GM19240 (cell line): ENCODE measurements around the gene SNPH.
"Not testable (repeated sequence)": the region's sequence is repeated elsewhere in the genome, so short reads cannot be mapped to it uniquely, and the experiment has no call there.

Source experiments
- DNase-seq: peaks from one replicate; pipeline ENCODE4 v3.0.0; 2011; ENCODE audit warnings: low spot score; ENCODE audit not compliant: insufficient read length

SNPH gene

GRCh38 chr20:1266167-1266973 lies at the start of gene SNPH:
Gene SNPH (plus strand): TSS chr20:1266294. CDS start chr20:1296240, 29,946 bp downstream.
- DNase-seq: peak; percentile 29

GRCh38 chr20:1216527-1217427 lies 49.3 kb upstream of the SNPH start:
- not testable (repeated sequence) for DNase-seq

- not testable (repeated sequence) for DNase-seq
Observed at GRCh38 chr20:1222750-1223149, 43.3 kb upstream of the SNPH start.

- DNase-seq: no peak
Observed at GRCh38 chr20:1224205-1224890, 41.7 kb upstream of the SNPH start.

- DNase-seq: no peak
Observed at GRCh38 chr20:1225263-1225782, 40.8 kb upstream of the SNPH start.

- peak; percentile 28 for DNase-seq
Observed at GRCh38 chr20:1225783-1226654, 40.1 kb upstream of the SNPH start, which contains the start of gene RAD21L1. Gene RAD21L1 (plus strand): TSS chr20:1226044. CDS start chr20:1228454, 2,410 bp downstream.

- DNase-seq: no peak
Observed at GRCh38 chr20:1229541-1229940, 36.6 kb upstream of the SNPH start.

GRCh38 chr20:1232286-1233111 lies 33.6 kb upstream of the SNPH start:
- no peak for DNase-seq

- no peak for DNase-seq
Observed at GRCh38 chr20:1240549-1240948, 25.5 kb upstream of the SNPH start.

GRCh38 chr20:1241456-1241855 lies 24.6 kb upstream of the SNPH start:
- DNase-seq: no peak

GRCh38 chr20:1242099-1242498 lies 24.0 kb upstream of the SNPH start:
- DNase-seq: no peak

- no peak for DNase-seq
Observed at GRCh38 chr20:1242530-1242929, 23.6 kb upstream of the SNPH start.

- no peak for DNase-seq
Observed at GRCh38 chr20:1245578-1245977, 20.5 kb upstream of the SNPH start.

GRCh38 chr20:1247689-1248088 lies 18.4 kb upstream of the SNPH start:
- no peak for DNase-seq

GRCh38 chr20:1250282-1250681 lies 15.8 kb upstream of the SNPH start:
- not testable (repeated sequence) for DNase-seq

- DNase-seq: no peak
Observed at GRCh38 chr20:1252416-1252815, 13.7 kb upstream of the SNPH start.

- no peak for DNase-seq
Observed at GRCh38 chr20:1254254-1254653, 11.8 kb upstream of the SNPH start.

GRCh38 chr20:1255675-1256074 lies 10.4 kb upstream of the SNPH start:
- no peak for DNase-seq

- DNase-seq: no peak
Observed at GRCh38 chr20:1263853-1264252, 2.2 kb upstream of the SNPH start.
